Fibroblast of lung (primary cell): Measurements from ENCODE around the gene ZNF764.

Source experiments
- CTCF ChIP-seq, 2 donors: IDR thresholded peaks in 1 of 2; conservative IDR thresholded peaks in 1 of 2; 1 replicate in 1 of 2; 2 replicates in 1 of 2; pipeline ENCODE4 v1.5.1; 2011 to 2012; ENCODE audit warnings: low read length in 2 of 2, control low read depth in 1 of 2, inconsistent platforms in 1 of 2, low read depth in 1 of 2, mild to moderate bottlenecking in 1 of 2
- EZH2 ChIP-seq: IDR thresholded peaks from 2 replicates; pipeline ENCODE4 v1.5.1; 2012; ENCODE audit warnings: low read length, control low read depth, mild to moderate bottlenecking; ENCODE audit errors: missing control alignments

GRCh38 chr16:30521873-30522641, 36.1 kb downstream of the ZNF764 start:
- TF ChIP-seq CTCF (conservative IDR thresholded peaks at IDR 0.05 in 1 of 2, IDR thresholded peaks at IDR 0.05 in 1 of 2; ENCODE audit: low read depth in 1 of 2, low read length in 2 of 2) (no peak), EZH2 (no peak)
